IPS-11a (cell line): Measurements from ENCODE around the gene ZNF436.

Experiments
- H3K4me3 ChIP-seq: one replicate; pipeline ENCODE4 v1.5.1; 2013; ENCODE audit warnings: low read depth, low read length, control low read depth

ZNF436 gene

GRCh38 chr1:23369335-23370013, at the start of gene ZNF436:
ZNF436 (minus strand) TSS chr1:23369836; CDS start chr1:23368005, 1,831 bp downstream.
- peak within 1 kb of the TSS; percentile 77 for H3K4me3 ChIP-seq

- H3K4me3 ChIP-seq, result no peak overlapping the region
Observed at GRCh38 chr1:23419180-23419579, 49.5 kb upstream of the ZNF436 start.

- no peak overlapping the region for H3K4me3 ChIP-seq
Observed at GRCh38 chr1:23417570-23417969, 47.9 kb upstream of the ZNF436 start.

DNA sequence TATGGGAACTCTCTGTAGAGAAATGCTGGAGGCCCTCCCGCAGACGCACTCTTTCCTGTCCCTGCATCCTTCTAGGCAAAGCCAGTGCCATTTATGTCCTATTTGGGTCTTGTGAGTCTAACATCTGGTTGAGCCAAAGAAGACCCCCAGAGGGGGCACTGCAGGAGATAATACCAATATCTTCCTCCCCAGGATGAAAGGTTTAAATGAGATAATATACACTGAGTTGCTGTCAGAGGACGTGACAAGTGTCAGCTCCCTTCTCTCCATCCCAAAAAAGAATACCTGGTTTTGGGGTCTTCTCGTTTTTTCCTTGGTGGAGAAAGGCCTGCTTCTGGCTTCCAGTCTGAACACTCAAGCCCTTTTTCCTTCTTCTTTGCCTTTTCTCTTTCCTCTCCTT, 47.3 kb upstream of the ZNF436 start:
- no peak overlapping the region for H3K4me3 ChIP-seq

DNA sequence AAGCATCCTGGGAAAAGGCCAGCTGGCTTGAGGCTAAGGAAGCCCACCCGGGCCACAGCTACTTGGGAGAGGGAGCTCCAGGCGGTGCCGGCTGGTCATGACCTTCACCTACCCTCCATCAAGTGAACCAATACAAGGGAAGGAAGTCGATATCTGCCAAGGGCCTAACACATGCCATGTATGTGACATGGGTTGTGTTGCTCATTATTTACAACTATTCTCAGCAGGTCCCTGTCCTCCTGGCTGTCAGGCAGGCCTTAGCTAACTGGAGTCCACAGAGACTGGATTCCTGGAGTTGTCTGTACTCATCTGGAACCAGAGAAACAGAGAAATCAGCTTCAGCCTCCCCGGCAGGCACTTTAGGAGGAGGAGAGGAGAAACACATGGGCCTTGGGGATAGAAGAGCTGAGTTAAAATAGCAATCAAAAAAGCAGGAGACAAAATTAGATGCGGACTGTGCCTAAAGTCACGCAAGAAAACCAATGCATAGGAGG, 39.2 kb upstream of the ZNF436 start:
- no peak overlapping the region for H3K4me3 ChIP-seq

DNA sequence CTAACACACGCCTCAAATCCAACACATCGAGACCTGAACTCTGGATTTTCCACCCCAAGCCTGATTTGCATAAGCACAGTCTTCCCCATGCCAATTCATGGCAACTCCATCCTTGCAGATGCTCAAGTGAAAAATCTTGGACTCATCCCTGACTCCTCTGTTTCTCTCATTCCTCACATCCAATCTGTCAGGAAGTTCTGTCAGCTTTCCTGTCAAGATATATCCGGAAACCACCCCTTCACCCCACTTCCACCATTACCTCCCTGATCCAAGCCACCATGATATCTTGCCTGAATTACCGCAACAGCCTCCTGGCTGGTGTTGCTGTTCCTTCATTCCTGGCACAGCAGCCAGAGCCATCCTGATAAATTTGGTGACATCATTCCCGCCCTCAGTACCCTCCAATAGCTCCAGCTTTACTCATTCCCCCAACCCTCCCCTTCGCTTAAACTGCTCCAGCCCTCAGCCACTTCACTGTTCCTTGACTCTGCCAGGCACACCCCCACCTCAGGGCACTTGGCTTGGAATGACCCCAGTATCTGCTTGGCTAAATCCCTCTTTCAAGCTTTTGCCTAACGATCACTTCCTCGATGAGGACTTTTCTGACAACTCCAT, 37.5 kb upstream of the ZNF436 start:
- H3K4me3 ChIP-seq, result no peak overlapping the region

- no peak overlapping the region for H3K4me3 ChIP-seq
Observed at GRCh38 chr1:23405946-23406345, 36.3 kb upstream of the ZNF436 start.

DNA sequence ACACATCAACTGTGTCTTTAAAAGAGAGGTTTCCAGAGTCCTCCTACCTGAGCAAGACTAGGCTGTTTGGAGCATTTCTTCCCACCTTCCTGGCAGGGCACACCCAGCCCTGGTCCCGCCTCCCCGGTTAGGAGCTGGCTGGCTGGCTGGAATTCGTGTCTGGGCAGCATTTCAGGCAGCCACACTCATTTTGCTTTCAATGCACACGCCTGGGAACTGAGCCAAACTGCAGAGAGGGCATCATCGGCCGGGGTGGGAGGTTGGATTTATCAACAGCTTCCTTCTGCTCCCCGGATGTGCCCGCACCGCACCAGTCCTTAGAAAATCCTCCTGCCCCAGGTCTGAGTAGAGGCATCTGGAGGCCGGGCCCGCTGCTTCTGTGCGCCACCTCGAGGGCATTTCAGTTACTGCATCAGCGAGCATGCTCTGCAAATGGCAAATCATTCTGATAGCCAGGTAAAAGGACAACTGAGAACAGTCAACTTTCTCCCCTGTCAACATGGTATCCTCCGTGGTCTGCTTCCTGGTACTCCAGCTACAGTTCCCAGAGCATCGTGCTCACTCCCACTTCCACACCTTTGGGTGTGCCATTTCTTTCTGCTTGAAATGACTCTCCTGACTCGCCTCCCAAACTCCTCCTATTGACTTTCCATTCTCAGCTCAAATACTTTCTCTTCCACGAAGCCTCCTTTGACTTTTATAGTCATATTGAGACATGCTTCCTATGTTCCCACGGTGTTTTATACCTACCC, 34.3 kb upstream of the ZNF436 start:
- H3K4me3 ChIP-seq, result no peak overlapping the region

DNA sequence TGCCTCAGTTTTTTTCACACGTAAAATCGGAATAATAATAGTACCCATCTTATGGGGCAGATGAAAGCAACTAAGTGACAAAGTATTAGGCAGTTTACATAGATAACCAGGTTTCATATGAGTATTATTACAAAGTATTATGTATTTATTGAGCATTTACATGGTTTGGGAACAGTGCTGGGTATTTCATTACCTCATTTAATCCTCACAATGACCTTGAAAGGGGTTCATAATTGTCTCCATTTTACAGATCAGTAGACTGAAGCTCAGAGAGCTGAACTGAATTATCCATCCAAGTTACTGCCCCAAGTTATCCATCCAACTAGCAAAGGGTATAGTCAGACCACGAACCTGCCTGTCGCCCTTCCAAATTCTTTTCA, 33.7 kb upstream of the ZNF436 start:
- no peak overlapping the region for H3K4me3 ChIP-seq

GRCh38 chr1:23403038-23403336, 33.4 kb upstream of the ZNF436 start:
- H3K4me3 ChIP-seq, result no peak overlapping the region

DNA sequence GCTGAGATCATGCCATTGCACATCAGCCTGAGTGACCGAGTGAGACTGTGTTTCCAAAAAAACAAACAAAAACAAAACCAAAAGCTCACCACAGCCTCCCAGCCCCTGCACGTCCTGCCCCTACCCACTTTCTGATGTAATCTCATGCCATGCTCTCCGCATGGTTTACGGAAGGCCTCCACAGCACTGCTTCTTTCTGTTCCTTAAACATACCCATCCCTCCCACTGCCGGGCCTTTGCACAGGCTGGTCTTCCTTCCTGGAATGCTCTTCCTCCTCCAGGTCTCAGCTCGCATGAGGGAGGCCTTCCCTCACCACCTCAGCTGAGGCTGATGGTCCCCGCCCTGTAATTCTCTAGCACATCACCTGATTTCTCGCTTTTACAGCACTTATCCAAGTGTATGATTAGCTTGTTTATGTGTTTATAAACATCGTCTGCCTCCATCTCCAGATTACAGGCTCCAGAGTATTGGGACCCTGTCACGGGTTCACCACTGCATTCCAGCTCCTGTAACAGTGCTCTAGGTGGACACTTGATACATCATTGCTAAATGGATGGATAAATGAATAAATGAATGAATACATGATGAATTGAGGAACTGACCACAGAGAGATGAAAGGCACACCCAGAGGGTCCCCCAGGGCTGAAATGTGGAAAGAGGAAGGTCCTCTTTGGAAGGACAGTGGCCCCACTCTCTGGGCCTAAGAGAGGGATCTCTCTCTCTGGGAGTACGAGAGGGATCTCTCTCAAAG, 32.8 kb upstream of the ZNF436 start:
- no peak overlapping the region for H3K4me3 ChIP-seq

DNA sequence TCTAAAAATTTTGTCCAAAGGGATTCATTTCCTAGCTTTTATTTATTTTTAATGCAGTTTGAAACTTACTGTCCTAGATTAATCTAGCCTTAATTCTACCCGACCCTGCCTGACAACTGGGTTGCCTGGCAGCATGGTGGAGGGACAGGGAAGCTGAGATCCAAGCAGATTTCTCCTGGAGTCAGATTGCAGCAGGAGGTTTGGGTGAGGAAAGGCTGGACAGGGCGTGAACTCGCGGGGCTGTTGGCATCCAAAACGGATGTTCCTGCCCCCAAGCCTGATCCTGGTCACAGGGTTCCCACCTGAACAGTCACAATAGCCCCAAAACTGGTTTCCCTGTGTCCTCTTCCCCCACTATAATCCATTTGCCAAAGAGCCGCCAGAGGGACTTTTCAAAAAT, 31.7 kb upstream of the ZNF436 start:
- H3K4me3 ChIP-seq, result no peak overlapping the region

DNA sequence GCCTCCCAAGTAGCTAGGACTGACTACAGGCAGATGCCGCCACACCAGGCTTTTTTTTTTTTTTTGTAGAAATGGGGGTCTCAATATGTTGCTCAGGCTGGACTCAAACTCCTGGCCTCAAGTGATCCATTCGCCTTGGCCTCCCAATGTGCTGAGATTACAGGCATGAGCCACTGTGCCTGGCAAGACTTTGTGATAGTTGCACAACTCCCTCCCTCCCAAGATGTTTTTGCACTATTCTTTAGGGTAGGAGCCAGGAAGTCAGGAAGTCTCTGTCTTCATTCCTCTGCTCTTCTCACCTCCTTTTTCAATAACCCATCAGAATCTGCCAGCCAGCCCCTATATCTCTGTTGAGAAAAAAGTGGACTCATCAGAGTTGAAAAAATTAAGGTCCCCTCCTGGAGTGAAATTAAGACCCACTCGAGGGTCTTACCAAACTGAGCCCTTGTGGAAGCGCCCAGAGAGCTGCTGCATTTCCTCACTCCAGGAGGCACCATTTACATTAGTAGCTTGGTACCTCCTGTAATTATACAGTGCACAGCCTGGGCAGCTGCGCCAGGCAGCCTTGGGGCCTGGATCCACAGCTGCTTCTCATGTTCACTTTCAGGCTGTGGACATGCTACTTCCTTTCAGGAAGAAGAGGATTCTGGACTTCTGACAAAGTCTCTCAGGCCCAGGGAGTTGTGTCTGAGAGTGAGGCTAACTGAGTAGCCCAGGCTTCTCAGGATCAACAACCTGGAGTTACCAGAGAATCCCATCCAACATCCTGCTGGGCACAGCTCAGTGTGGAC, 30.9 kb upstream of the ZNF436 start:
- H3K4me3 ChIP-seq, result no peak overlapping the region

GRCh38 chr1:23399229-23399628, 29.6 kb upstream of the ZNF436 start:
- no peak overlapping the region for H3K4me3 ChIP-seq

DNA sequence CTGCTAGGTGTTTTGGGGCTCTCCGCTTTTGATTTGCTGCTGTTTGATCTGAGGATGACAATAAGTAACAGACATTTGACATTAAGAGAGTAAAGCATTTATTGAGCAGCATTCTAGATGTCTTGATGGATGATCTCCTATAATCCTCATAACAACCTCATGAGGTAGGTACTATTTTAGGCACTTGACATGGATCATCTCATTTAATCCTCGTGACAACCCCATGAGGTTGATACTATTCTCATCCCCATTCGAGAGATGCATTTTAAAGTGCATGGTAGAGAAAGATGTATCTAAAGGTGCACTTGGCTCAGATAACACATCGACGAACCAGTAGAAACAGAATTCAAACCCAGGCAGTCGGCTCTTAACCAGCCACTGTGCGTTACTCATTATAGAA, 28.3 kb upstream of the ZNF436 start:
- H3K4me3 ChIP-seq, result no peak overlapping the region

GRCh38 chr1:23396380-23396779, 26.7 kb upstream of the ZNF436 start:
- H3K4me3 ChIP-seq, result no peak overlapping the region

DNA sequence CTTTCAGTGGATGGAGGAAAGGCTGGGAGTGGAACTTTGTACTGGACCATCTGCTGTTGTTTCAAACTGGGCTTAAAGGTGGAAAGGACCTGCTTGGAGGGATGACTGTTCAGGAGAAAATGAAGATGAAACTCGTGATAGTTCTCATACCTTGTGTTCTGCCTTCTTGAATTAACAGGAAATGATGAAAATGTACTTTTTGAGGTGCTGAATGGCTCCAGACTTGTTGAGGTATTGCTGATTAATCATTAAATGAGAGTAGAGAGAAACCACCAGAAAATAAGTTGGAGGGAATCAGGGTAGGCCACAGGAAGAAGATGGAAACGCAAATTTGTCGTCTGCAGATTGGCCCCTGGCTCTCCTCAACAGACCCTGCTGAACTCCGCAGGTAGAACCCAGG, 26.2 kb upstream of the ZNF436 start:
- no peak overlapping the region for H3K4me3 ChIP-seq

DNA sequence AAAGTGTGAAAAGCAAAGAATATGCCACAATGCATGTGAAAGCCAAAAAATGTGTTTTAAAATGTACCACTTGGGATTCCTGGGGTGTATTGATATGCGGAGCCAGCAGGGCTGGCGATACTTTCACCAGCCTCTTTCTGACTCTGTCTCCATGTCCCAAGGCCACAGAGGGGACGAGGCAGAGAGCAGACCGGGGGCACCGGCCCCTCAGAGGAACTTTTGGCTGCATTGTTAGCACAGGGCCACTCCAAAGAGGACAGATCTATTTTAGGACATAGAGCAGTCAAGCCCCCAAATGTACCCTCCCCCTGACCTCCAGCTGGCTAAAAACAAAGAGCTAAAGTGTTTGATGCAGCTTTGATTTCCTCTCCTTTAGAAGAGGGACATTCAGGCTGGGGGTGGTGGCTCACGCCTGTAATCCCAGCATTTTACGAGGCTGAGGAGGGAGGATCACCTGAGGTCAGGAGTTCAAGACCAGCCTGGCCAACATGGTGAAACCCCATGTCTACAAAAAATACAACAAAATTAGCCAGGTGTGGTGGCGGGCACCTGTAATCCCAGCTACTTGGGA, 25.6 kb upstream of the ZNF436 start:
- H3K4me3 ChIP-seq, result no peak overlapping the region

GRCh38 chr1:23394684-23395083, 25.0 kb upstream of the ZNF436 start:
- H3K4me3 ChIP-seq, result no peak overlapping the region

- no peak overlapping the region for H3K4me3 ChIP-seq
Observed at GRCh38 chr1:23394181-23394580, 24.5 kb upstream of the ZNF436 start.
